NCI-H1092 (cell line): Measurements from ENCODE around the gene MBOAT1.
"Not testable (repeated sequence)": the region's sequence is repeated elsewhere in the genome, so short reads cannot be mapped to it uniquely, and the experiment has no call there.

Source experiments
- DNase-seq: peaks from one replicate; lab custom pipeline; 2025; lab: John Stamatoyannopoulos, UW

Gene MBOAT1

DNA sequence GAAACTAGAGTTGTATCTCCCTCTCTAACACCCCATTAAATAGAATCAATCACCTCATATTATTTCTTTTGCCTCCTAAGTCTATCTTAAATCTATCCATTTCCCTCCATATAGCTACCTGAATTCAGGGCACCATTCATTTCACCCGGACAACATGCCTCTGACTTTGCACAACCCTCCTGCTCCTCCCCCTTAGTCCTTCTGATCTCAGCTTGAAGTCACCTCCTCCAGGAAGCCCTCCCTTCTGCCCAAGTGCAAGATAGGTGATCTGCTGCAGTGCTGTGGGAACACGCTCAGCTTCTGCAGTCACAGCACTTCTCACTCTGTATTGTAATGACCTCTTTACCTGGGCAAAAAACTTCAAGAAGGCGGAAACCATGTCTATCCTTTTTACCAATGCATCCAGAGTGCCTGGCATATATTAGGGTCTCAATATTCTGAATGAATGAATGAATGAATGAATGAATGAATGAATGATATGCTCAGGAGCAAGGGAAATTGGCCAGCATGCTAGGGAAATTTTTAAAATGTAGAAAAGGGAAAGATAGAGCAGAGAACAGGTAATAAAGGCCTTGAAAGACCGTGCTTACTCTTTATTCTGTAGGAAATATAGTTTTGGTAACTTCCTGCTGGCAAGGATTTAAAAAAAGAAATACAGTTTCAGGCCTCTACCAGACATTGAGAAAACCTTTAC, 41.7 kb downstream of the MBOAT1 start:
- DNase-seq = no peak

GRCh38 chr6:20169786-20170185, 42.5 kb downstream of the MBOAT1 start:
- no peak for DNase-seq

DNA sequence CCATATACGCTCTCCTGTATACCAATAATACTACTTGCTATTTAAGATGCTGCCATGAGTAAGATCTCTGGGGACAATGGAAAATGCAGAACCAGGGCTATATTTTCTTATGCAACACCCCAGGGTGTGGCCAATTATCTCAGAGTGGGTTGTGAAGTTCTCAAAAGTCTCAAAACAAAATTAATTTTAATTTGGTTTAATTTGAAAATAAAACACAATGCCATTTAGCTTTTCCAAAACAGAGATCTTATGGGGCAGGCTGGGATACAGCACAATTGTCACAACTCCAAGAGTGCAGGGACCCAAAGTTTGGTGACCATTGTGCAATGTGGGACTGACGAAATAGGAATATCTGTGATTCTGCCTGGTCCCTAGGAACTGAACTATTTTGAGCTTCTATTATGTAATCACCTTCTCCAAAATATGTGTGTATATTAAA, 43.1 kb downstream of the MBOAT1 start:
- DNase-seq = no peak

DNA sequence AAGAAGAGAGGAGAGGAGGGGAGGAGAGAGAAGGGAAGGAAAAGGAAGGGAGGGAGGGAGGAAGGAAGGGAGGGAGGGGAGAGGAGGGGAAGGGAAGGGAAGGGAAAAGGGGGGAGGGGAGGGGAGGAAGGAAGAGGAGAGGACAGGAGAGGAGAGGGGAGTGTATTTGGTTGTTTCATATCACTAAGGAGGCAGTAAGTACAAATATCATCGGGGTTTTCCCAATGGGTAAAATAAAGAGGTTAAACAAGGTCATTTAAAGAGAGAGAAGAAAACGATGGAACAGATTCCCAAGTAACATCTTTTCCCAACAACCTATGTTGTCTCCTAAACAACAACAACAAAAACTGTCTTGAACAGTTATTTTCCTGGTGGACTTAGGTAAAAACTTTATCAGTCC, 43.6 kb downstream of the MBOAT1 start:
- DNase-seq = no peak

DNA sequence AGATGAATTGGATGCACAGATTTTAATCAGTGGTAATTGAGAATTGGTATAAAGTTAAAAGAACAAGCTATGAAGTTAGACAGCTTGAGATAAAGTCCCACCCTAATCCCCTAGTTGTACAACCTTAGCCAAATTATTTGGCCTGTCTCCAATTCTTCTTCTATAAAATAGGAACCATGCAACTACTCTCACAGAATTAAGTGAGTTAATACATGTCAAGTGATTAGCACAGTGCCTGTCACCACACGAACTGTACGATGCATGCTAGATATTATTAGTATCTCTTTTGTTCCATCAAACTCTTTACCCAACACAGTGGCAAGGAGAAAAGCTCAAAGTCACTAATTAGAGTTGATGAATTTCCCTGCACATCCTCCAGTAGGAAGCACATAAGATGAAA, 44.7 kb downstream of the MBOAT1 start:
- DNase-seq = no peak

- DNase-seq = no peak
Measured at GRCh38 chr6:20166210-20166609, 46.1 kb downstream of the MBOAT1 start.

DNA sequence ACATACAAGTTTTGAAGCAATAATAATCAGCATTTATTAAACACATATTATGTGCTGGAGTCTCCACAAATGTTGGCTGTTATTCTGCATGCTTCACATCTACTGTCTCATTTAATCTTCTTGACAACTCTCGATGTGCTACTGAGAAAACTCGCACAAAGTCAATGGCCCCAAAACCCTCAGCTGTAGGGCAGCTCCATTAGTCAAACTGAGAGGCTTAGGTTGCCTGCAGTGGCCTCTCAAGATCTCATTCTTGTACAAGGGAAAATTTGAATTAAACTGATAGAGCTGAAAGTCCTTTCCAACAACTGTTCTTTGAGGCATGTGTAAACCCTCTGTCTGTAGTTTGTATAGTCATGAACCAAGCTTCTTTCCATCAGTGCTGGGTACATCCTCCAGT, 49.8 kb downstream of the MBOAT1 start:
- no peak for DNase-seq

- DNase-seq = no peak
Measured at GRCh38 chr6:20160541-20161283, 51.6 kb downstream of the MBOAT1 start.

DNA sequence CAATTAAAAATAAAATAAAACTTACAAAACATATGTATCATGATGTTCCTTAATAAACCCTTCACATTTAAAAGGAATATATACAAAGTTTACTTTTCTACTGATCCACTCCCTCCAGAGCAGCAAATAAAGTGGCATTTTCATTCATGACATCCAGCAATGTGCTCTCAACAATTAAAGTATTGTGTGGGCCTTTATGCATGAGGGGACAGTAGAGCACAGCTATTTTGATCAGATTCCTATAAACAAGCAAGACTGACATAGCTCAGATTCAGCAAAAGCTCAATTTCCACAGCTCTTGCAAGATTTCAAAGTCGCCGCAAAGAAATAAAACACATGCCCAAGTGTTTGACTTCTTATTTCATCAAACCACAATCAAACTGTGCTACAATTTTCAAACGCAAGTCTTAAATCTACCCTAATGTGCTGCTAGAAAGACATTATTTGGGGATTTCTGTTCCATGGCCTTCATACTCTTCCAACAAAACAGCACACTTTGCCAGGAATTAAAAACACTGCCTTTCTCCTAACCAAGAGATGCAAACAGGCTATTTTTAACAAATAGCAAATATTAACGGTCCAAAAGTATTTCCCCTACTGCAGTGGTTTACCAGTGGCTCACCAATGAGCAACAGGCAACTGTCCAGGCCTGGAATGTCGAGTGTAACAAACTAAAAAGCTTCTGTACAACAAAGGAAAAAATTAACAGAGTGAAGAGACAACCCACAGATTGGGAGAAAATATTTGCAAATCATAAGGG, 52.3 kb downstream of the MBOAT1 start:
- DNase-seq = no peak

- no peak for DNase-seq
Measured at GRCh38 chr6:20159098-20159497, 53.2 kb downstream of the MBOAT1 start.

DNA sequence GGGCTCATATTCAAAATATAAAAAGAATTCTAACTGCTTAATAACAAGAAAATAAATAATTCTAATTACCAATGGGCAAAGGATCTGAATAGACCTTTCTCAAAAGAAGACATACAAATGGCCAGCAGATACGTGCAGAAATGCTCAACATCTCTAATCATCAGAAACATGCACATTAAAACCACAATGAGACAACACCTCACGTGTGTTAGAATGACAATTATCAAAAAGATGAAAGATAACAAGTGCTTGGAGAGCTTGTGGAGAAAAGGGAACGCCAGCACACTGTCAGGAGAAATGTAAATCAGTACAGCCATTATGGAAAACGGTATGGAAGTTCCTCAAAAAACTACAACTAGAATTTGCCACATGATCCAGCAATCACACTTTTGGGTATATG, 53.6 kb downstream of the MBOAT1 start:
- DNase-seq = no peak

- DNase-seq = no peak
Measured at GRCh38 chr6:20156824-20157223, 55.4 kb downstream of the MBOAT1 start.

DNA sequence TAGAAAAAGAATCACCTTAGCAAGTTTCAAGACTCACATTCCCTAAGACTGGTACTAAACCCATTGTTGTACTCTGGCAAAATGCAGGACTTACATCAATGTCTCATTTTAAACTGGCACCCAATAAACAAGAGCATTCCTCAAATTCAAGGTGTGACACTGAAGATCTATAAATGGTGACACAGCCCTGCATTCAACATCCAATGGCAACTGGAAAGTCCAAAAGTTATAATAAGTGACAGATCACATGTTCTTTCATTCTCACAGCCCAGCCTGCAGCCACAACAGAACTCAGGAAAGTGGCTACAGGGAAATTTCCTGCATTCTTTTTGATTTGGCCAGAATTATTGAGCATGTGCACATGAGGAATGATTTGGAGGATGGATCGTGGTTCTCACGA, 57.5 kb downstream of the MBOAT1 start:
- DNase-seq = no peak

DNA sequence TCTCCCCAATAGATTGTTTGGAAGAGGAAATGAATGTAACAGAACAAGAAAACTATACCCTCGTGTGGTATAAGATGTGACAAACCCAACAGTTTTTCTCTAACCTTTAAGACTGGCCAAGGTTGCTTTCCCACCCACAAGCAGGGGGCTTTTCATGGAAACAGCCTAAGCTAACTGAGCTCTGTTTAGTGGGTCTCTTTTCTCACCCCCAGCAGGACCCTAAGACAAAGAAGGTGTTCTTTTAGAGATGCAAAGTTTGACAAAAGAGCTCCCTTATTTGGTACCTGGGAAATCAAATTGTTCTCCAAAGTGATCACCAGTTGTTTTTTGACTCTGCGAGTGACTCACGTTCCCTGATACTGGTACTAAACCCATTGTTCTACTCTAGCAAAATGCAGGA, 59.1 kb downstream of the MBOAT1 start:
- no peak for DNase-seq

GRCh38 chr6:20148433-20148832, 63.8 kb downstream of the MBOAT1 start:
- no peak for DNase-seq

DNA sequence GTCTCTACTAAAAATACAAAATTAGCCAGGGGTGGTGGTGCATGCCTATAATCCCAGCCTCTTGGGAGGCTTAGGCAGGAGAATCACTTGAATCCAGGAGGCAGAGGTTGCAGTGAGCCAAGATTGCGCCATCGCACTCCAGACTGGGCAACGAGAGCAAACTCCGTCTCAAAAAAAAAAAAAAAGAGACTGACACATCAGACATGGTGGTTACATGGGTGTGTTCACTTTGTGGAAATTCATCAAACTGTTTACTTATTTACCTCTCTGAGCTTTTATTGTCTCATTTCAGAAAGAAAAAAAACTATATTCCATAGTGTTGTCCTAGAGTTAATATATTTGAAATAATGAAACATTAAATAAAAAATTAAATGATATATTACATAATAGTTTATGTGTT, 64.8 kb downstream of the MBOAT1 start:
- DNase-seq = no peak

DNA sequence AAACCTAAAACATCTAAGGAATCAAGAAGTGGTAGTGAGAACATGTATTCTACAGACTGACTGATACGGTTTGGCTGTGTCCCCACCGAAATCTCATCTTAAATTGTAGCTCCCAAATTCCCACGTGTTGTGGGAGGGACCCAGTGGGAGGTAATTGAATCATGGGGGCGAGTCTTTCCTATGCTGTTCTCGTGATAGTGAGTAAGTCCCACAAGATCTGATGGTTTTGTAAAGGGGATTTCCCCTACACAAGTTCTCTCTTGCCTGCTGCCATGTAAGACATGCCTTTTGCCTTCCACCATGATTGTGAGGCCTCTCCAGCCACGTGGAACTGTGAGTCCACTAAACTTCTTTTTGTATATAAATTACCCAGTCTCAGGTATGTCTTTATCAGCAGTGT, 65.4 kb downstream of the MBOAT1 start:
- not testable (repeated sequence) for DNase-seq

DNA sequence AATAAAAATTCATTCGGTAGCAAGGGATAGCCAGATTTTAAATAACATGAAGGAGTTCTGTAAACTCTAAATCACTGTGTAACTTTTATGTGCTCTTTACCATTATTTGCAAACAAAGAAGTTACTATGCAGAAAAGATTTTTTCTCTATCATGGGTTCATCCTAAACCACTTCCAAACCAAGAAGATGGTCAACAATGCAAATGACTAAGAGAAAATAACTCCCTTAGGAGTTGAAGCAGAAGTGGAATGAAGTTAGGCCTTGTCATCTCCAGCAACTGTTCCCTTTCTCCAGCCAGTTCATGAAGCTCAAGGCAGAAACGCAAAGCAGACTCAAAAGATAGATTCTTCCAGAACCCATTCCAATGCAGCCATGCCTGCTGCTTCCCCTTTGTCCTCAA, 66.0 kb downstream of the MBOAT1 start:
- DNase-seq = no peak

DNA sequence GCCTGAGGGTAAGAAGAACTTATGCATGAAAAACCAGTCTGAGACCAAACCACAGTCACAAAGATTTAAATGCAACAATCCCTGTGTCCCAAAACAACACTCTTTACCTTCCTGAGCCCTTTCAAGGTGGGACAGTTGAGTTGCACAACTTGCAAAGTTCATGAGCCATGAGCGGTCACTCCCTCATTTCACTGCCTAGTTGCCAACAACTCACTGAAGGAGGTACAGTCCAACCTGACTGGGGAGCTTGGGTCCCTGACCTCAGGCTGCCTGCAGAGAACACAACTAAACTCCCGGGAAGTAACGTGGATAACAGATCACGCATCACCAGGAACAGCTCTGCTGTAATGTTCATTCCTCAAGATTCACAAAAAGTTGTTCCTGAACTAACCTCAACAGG, 69.4 kb downstream of the MBOAT1 start:
- no peak for DNase-seq

- DNase-seq = no peak
Measured at GRCh38 chr6:20141931-20142330, 70.3 kb downstream of the MBOAT1 start.

GRCh38 chr6:20139127-20139963, 72.9 kb downstream of the MBOAT1 start:
- not testable (repeated sequence) for DNase-seq

DNA sequence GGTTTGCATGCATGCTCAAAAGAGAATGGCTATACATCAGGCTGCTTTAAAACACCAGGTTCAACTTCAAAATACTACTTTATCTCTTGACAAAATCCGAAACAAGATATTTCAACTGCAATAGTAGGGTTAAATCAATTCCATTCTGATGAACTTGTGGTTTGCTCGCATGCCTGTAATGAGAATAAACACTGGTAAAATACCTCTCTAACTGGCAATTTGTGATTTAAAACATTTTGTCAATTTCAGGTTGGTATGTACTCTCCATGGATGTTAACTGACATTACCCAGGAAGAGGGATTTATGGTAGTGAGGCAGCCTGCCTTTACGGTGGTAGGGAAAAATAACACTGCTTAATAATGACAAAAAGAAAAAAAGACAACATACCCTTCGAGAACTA, 74.4 kb downstream of the MBOAT1 start:
- DNase-seq = no peak
